Chondrocyte (in vitro differentiated cells): ENCODE data around the gene NTRK2. TPM values are rescaled to one million over a fixed set of nuclear protein-coding genes. Genes with fewer than 3 reads are reported as not detected.

Experiments used
- DNase-seq: peaks from one replicate; pipeline ENCODE4 v3.0.0; 2021; ENCODE audit warnings: mixed read lengths, low spot score
- H3K27ac Mint-ChIP-seq: one replicate; pipeline ENCODE4 v1.8.0; 2021; ENCODE audit warnings: mild to moderate bottlenecking, moderate library complexity, mixed read lengths; ENCODE audit not compliant: unreplicated experiment
- H3K27me3 Mint-ChIP-seq: 2 replicates; pipeline ENCODE4 v1.8.0; 2021; ENCODE audit warnings: low read depth, mixed read lengths
- H3K36me3 Mint-ChIP-seq: 2 replicates; pipeline ENCODE4 v1.8.0; 2021; ENCODE audit warnings: low read depth, mixed read lengths
- H3K4me1 Mint-ChIP-seq: 2 replicates; pipeline ENCODE4 v1.8.0; 2021; ENCODE audit warnings: low read depth, mild to moderate bottlenecking, mixed read lengths
- H3K4me3 Mint-ChIP-seq: one replicate; pipeline ENCODE4 v1.8.0; 2021; ENCODE audit warnings: mild to moderate bottlenecking, moderate library complexity, mixed read lengths; ENCODE audit not compliant: unreplicated experiment
- H3K9me3 Mint-ChIP-seq: 2 replicates; pipeline ENCODE4 v1.8.0; 2021; ENCODE audit warnings: low read depth, mixed read lengths
- CTCF ChIP-seq: fragments of 200-600 bp; sonication (generic); IDR thresholded peaks from 2 replicates; pipeline ENCODE4 v1.5.0; 2021; ENCODE audit warnings: antibody characterized with exemption, mild to moderate bottlenecking, moderate library complexity
- total RNA-seq: library from RNA; stranded (reverse); gene quantifications from 3 replicates; pipeline ENCODE4 v1.2.1, GENCODE V29; 2021

The NTRK2 gene
- total RNA-seq, 1 donor from 2014 or later: 40.0 TPM

- no peaks in the 10 kb centered on the region for H3K27me3 Mint-ChIP-seq
- DNase-seq: no peak
Observed at GRCh38 chr9:84817038-84817437, 147.5 kb downstream of the NTRK2 start.

DNA sequence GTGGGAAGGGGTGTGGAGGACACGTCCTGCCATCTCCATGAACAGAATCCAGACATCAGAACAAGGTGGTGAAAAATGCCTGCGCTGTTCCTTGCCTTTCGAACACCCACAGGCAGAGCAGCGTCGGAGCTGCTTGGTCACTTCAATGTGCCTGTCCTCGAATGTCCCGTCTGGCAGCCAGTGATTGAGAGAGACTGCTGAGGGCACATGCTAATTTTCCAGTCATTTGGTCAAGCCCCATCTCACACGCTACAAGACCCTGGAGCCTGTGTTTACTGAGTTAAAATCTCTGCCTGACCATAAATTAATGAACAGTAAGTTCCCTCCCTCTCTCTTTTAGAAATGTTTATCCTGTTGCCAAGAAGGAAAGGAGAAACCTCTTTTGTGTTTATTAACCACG, 149.3 kb downstream of the NTRK2 start:
- Mint-ChIP-seq H3K27me3 (no peaks in the 10 kb centered on the region), H3K4me3 (no peak overlapping the region), H3K9me3 (no peaks in the 10 kb centered on the region), H3K27ac (no peak overlapping the region), H3K4me1 (peaks cover 31% of the 10 kb centered on the region), H3K36me3 (peaks cover 10% of the 10 kb centered on the region)
- TF ChIP-seq CTCF: no peak
- no peak for DNase-seq

More at GRCh38 chr9:84817038-84817437, 147.5 kb downstream of the NTRK2 start:
- Mint-ChIP-seq H3K36me3 (peaks cover 10% of the 10 kb centered on the region), H3K27ac (no peak overlapping the region), H3K9me3 (no peaks in the 10 kb centered on the region), H3K4me1 (peaks cover 27% of the 10 kb centered on the region), H3K4me3 (no peak overlapping the region)
- no peak for TF ChIP-seq CTCF

GRCh38 chr9:84819491-84819991, 150.0 kb downstream of the NTRK2 start:
- Mint-ChIP-seq H3K27me3 (no peaks in the 10 kb centered on the region), H3K27ac (no peak overlapping the region), H3K4me1 (peaks cover 38% of the 10 kb centered on the region), H3K36me3 (peaks cover 5% of the 10 kb centered on the region), H3K4me3 (no peak overlapping the region), H3K9me3 (no peaks in the 10 kb centered on the region)
- no peak for DNase-seq
- TF ChIP-seq CTCF: no peak

GRCh38 chr9:84821431-84821830, 151.9 kb downstream of the NTRK2 start:
- peaks cover 3% of the 10 kb centered on the region for H3K36me3 Mint-ChIP-seq
- no peaks in the 10 kb centered on the region for H3K9me3 Mint-ChIP-seq
- H3K27me3 Mint-ChIP-seq: no peaks in the 10 kb centered on the region

DNA sequence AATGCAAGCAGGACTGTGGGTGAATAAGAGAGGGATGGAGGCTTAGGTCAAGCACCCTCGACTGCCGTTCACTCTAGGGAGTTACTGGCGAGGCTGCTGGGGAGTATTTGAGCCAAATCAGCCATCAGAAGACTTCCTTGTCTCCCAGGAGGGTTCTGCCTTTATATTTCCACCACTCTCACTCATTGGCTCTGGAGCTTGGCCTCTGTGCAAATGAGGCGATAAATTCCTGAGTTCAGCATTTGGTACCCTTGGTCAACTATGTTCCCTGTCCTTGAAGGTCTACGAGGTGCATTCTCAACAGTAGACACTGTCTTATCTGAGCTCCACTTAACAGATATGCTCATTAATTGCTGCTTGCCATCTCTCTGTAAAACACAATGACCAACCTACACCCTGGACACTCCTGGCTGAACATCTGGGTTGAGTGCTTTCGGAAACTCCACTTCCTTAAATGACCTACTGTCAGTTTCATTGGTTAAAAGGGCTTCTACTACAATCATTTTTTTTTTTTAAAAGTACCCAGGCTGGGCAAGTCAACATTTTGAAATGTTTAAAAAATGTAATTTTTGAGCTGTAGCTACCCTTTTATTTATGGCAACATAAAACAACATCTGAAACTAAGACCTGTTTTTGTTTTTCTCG, 153.2 kb downstream of the NTRK2 start:
- Mint-ChIP-seq H3K27ac (no peak overlapping the region), H3K27me3 (no peaks in the 10 kb centered on the region), H3K4me3 (no peak overlapping the region), H3K4me1 (peaks cover 44% of the 10 kb centered on the region), H3K9me3 (no peaks in the 10 kb centered on the region), H3K36me3 (peaks cover 5% of the 10 kb centered on the region)
- DNase-seq: no peak
- no peak for TF ChIP-seq CTCF

More at GRCh38 chr9:84821431-84821830, 151.9 kb downstream of the NTRK2 start:
- DNase-seq: no peak
- Mint-ChIP-seq H3K27ac (peak overlapping the region; percentile 71), H3K4me3 (no peak overlapping the region), H3K4me1 (peaks cover 44% of the 10 kb centered on the region)
- no peak for TF ChIP-seq CTCF
